ENCODE results near the gene DLG2.
A peak's percentile ranks its signal among the peaks of the same experiment; 100 is the strongest.
"Not testable (repeated sequence)": the region's sequence is repeated elsewhere in the genome, so short reads cannot be mapped to it uniquely, and the experiment has no call there.

The DLG2 gene

DNA sequence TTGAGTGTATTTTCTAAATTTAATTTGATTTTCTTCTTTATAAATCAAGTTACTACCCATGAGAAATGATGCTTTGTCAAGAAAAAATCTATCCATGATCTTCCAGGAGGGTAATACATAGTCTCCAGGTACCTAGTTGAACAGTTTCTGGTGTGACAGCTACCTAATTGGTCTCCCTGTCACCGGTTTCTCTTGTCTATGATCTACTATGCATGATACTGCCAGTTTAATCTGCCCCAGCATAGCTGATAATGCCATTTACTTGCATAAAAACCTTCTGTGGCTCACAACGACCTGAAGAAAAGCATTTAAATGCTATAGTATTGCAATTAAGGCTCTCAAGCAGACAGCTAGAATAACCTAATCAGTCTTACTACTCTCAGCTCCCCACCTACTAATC lies 349.5 kb downstream of the DLG2 start:
- DNase-seq (ENCODE audit: low read depth): no peak

GRCh38 chr11:85276332-85276731 lies 350.8 kb downstream of the DLG2 start:
- H3K4me3 ChIP-seq (ENCODE audit: low read depth, low read length): no peak overlapping the region
- no peak for DNase-seq (ENCODE audit: low read depth)

More for the DNA sequence above, 349.5 kb downstream of the DLG2 start:
- no peak overlapping the region for H3K4me3 ChIP-seq (ENCODE audit: low read depth, low read length)

GRCh38 chr11:85270315-85270714 lies 356.8 kb downstream of the DLG2 start:
- not testable (repeated sequence) for DNase-seq (ENCODE audit: low read depth); H3K4me3 ChIP-seq (ENCODE audit: low read depth, low read length)

DNA sequence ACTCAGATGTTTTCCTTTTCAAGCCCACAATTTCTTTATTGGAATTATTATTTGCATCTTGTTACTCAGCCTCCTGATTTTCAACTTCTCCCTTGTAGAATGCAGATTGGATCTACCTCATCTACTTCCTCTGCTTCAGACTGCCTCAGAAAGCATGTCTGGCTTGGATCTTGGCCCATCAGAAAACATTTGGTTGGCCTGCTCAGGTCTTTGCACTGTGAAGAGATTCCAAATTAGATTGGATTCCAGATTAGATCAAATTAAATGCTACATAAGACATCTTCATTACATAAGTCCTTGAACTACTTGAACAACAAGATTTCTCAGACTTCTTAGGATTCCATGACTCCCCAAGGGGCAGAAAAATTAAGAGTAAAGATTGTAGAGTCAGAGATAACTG lies 358.0 kb downstream of the DLG2 start:
- H3K4me3 ChIP-seq (ENCODE audit: low read depth, low read length): no peak overlapping the region
- DNase-seq (ENCODE audit: low read depth): no peak

- no peak overlapping the region for H3K4me3 ChIP-seq (ENCODE audit: low read depth, low read length)
- no peak for DNase-seq (ENCODE audit: low read depth)
These were observed 360.5 kb downstream of the DLG2 start for GRCh38 chr11:85266646-85267045.

DNA sequence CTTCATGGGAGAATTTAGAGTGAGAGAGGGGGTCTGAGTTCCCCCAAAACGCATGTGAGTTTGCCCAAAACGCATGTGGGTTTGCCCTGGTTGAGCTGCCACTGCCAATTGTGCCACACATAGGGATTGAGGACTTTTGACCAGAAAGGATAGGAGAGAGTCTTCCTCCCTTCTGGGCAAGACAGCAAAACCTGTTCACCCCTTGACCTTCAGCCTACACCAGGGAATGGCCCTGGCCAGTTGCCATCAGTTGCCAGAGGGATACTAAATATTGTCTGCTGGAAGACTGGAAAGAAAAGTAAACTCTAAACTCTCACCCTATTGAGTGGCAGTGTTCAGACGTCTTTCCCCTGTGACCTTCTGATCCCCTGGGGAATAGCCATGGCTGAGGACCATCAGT lies 363.8 kb downstream of the DLG2 start:
- DNase-seq (ENCODE audit: low read depth): no peak
- no peak overlapping the region for H3K4me3 ChIP-seq (ENCODE audit: low read depth, low read length)

DNA sequence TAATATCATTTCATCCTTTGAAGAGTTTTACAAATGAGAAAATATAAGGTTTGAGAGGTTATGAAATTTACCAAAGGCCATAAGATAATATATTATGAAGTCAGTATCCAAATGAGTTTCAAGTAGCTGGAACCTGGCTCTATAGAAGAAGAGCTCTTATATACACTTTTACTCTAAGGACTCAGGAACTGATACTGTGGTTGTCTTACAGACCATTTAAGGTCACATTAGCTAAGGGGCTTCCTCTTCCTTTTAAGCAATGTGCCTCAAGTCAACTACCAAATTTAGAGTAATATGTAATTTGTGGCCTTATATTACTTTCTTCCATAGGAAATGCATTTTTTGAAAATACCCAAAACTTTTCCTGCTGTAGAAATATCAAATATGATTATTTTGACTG lies 369.3 kb downstream of the DLG2 start:
- no peak for DNase-seq (ENCODE audit: low read depth)

DNA sequence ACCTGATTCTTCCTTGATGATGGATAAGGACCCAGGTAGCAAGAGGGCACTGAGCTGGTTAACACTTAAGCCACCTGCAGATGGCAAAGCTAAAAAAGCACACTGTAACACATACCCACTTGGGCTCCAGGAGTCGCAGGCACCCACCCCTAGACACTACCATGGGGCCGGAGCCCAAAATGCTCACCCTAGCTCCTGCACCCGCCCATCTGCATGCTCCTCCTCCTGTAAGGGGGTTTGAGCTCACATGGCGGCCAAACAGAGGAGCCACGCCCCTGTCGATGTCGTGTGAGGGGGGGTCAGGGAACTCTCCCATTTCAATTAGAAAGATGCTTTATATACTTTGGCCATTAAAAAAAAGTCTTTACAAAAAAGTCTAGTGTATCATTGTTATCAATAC lies 370.7 kb downstream of the DLG2 start:
- no peak for DNase-seq (ENCODE audit: low read depth)
- H3K4me3 ChIP-seq (ENCODE audit: low read depth, low read length): no peak overlapping the region

More for the DNA sequence above, 369.3 kb downstream of the DLG2 start:
- no peak overlapping the region for H3K4me3 ChIP-seq (ENCODE audit: low read depth, low read length)

GRCh38 chr11:85249482-85249881 lies 377.7 kb downstream of the DLG2 start:
- DNase-seq (ENCODE audit: low read depth): no peak
- H3K4me3 ChIP-seq (ENCODE audit: low read depth, low read length): no peak overlapping the region

- H3K4me3 ChIP-seq (ENCODE audit: low read depth, low read length): no peak overlapping the region
- no peak for DNase-seq (ENCODE audit: low read depth)
These were observed 379.3 kb downstream of the DLG2 start for GRCh38 chr11:85247797-85248196.

- no peak overlapping the region for H3K4me3 ChIP-seq (ENCODE audit: low read depth, low read length)
- DNase-seq (ENCODE audit: low read depth): no peak
These were observed 388.2 kb downstream of the DLG2 start for GRCh38 chr11:85238906-85239305.

DNA sequence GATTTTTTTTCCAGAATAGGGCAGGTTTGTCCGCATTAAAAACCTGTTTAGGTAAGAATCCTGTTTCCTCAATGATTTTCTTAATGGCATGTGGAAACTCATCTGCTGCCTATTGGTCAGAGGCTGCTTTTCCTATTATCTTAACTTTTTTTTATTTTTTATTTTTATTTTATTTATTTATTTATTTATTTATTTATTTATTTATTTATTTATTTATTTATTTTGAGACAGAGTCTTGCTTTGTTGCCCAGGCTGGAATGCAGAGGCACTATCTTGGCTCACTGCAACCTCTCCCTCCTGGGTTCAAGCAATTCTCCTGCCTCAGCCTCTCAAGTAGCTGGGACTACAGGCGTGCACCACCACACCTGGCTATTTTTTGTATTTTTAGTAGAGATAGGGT lies 389.1 kb downstream of the DLG2 start:
- not testable (repeated sequence) for DNase-seq (ENCODE audit: low read depth); H3K4me3 ChIP-seq (ENCODE audit: low read depth, low read length)

DNA sequence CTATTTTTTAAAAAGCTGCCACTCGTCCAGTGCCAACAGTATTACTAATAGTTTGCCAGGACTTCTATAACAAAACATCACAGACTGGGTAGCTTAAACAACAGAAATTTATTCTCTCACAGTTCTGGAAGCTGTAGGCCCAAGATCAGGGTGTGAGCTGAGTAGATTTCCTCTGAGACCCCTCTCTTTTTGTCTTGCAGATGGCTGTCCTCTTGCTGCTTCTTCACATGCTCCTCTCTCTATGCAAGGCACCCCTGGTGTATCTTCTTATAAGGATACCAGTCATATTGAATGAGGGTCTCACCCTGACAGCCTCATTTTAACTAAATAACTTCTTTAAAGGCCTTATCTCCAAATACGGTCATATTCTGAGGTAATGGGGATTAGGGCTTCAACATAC lies 390.9 kb downstream of the DLG2 start:
- no peak overlapping the region for H3K4me3 ChIP-seq (ENCODE audit: low read depth, low read length)
- DNase-seq (ENCODE audit: low read depth): no peak

DNA sequence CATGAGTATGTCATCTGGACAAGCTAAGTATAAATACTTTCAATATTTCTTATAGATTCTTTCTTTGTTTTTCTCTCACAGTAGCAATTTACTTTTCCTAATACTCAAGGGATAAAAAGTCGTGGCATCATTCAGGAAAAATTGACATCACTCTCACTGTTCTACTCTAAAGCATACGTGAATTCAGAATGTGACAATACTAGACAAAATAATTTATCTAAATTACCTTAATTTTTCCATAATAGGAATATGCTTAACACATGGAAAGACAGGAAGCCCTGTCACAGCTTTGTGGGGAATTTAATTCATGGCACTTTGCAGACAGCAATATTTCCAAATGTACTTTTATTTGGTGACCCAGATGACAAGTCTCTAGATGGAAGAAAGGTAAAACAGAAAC lies 394.6 kb downstream of the DLG2 start:
- no peak overlapping the region for H3K4me3 ChIP-seq (ENCODE audit: low read depth, low read length)
- no peak for DNase-seq (ENCODE audit: low read depth)

DNA sequence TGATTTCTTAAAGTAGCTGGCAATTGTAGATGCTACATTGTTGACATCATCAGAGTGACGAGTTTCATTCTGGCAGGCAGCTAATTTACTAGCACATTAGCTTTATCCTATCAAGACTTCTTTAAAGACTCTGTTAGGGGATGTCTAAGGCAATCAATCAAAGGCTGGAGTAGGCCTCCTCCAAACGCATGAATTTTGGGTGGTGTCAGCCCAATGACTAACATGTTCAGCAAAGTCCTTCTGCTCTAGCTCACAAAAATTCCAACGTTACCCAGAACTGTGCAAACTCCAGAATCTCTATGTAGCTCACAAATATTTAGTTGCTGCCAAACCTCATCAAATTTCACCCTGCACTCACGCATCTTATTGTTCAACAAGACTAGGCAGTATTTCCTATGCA lies 395.6 kb downstream of the DLG2 start:
- DNase-seq (ENCODE audit: low read depth): no peak

DNA sequence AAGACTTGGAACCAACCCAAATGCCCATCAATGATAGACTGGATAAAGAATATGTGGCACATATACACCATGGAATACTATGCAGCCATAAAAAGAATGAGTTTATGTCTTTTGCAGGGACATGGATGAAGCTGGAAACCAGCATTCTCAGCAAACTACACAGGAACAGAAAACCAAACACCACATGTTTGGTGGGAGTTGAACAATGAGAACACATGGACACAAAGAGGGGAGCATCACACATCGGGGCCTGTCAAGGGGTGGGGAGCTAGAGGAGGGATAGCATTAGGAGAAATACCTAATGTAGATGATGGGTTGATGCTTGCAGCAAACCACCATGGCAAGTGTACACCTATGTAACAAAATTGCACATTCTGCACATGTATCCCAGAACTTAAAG lies 397.4 kb downstream of the DLG2 start:
- not testable (repeated sequence) for DNase-seq (ENCODE audit: low read depth)

More for the DNA sequence above, 395.6 kb downstream of the DLG2 start:
- no peak overlapping the region for H3K4me3 ChIP-seq (ENCODE audit: low read depth, low read length)

GRCh38 chr11:85196968-85197367 lies 430.2 kb downstream of the DLG2 start:
- no peak for DNase-seq (ENCODE audit: low read depth)
- H3K4me3 ChIP-seq (ENCODE audit: low read depth, low read length): no peak overlapping the region

More for the DNA sequence above, 397.4 kb downstream of the DLG2 start:
- not testable (repeated sequence) for H3K4me3 ChIP-seq (ENCODE audit: low read depth, low read length)

DNA sequence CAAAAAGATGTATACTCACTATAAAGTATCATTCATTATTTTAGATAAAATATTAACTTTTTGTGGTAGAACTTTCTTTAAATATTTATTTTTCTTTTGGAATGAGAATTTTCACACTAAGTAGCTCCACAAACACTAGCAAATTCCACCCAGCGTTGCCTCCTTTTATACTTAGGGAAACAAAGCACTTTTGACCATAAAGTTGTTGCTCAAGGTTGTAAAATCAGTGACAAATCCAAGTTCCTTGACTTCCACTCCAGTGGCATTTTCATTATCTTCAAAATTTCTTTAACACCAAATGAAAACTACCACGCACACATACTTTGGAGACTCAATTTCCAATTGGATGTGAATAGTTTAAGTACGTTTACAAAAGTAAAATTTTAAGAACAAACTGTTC lies 431.2 kb downstream of the DLG2 start:
- no peak overlapping the region for H3K4me3 ChIP-seq (ENCODE audit: low read depth, low read length)
- no peak for DNase-seq (ENCODE audit: low read depth)

- no peak for DNase-seq (ENCODE audit: low read depth)
- no peak overlapping the region for H3K4me3 ChIP-seq (ENCODE audit: low read depth, low read length)
These were observed 439.2 kb downstream of the DLG2 start for GRCh38 chr11:85187992-85188391.

- no peak for DNase-seq (ENCODE audit: low read depth)
- no peak overlapping the region for H3K4me3 ChIP-seq (ENCODE audit: low read depth, low read length)
These were observed 442.4 kb downstream of the DLG2 start for GRCh38 chr11:85184721-85185120.

DNA sequence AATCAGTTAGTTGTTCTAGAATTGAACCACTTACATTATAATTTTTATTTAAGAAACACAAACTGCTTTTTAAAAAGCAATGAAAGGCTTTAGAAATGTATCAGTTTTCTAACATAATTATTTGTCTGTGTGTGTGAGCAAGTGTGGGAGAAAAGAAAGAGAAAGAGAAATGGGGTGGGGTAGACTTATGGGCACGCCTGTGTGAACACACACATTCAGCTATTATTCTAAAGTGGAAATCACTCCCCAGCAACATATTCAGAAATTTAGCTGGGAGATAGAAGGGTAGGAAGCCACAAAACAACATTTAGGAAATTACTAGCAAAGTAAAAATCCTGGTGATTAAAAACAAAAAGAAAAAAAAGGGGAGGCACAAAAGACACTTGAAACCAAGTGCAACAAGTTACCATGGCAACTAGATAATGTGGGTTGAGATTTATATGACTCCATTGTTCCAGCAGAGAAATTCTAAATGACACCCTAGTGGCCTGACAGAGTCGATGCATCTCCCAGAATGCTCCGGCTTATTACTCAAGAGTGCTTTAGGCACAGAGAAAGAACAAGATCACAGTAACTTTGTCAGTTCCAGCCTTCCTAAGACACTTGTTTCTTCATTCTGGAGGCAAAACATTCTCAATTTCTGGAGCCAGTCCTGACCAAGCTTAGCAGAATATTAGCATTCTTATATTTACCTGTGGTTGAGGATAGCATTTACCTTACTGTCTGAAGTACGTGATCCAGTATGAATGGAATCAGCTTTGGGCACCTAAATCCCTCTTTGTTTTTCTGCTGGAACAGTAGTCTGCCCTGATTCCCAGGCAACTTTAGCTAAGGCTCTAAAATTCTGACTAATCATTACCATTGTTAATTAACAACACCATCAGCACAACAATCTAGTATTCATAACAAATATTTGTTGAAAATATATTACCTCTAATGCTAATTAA lies 444.4 kb downstream of the DLG2 start:
- H3K4me3 ChIP-seq (ENCODE audit: low read depth, low read length): no peak overlapping the region
- DNase-seq (ENCODE audit: low read depth): peak; percentile 10
